ENCODE results near the gene MAP3K5. TPM values are rescaled to one million over a fixed set of nuclear protein-coding genes. Genes with fewer than 3 reads are reported as not detected.

Gene MAP3K5
- total and polyA plus RNA-seq, 9 of the 15 experiments (the other 6 are each of a cell fraction or from before 2014, with no cell fraction given), result 2.2 to 13.0 (median 9.9) TPM

- TF ChIP-seq SIN3A (IDR thresholded peaks at IDR 0.05; ENCODE audit: borderline replicate concordance in 2 of 2, control insufficient read depth in 1 of 2, low read depth in 2 of 2, low read length in 2 of 2), result 0 out of 4 replicates have a peak, but pooled peaks of 1 of the 2 experiments have one; percentile 45
- no peak for TF ChIP-seq NFE2L1 (tag; IDR thresholded peaks at IDR 0.05; ENCODE audit: borderline replicate concordance, low read depth)
- no peak for TF ChIP-seq TEAD1 (CRISPR knock-in tag; IDR thresholded peaks at IDR 0.05)
- TF ChIP-seq ZNF785 (CRISPR knock-in tag; IDR thresholded peaks at IDR 0.05), result no peak
Measured at GRCh38 chr6:136791296-136792094, 782 bp downstream of the MAP3K5 start (continued).

DNA sequence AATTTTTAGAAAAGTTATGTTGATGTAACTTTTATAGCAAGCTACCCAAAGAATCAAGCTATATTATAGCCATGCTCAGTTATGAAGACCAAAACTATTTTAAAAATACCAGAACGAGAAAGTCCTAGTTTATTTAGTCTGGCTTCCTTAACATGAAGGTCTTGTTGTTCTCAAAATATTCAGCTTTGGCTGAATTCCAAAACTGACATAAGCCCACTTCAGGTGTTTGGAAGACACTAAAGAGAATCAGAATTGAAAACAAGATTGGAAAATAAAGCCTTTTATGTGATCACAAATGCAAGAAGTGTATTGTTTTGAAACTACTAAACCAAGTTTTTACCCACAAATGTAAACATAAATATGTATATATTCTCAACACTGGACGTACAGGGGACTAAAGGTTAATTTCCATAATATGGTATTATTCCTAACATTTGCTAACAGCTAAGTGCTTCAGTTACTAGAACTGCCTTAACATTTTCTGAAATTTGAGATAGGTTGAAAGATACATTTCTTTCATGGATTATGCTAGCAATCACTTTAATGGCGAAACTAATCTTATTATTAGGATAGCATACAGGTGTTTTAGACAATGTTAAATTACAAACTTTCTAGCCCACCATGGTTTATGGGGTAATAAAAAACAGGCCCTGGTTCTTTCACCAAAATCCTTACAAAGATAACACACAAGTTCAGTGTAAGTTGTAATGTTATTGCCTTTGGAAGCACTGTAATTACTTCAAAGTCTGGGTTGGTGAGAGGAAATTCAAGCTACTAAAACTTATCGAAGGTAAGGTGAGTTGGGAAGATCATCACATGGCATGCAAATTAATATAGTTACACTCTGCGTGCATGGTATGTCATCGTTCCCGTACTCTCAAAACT, 1.6 kb downstream of the MAP3K5 start:
- Histone ChIP-seq H3K79me2 (ENCODE audit: control insufficient read depth, insufficient read depth, low read length) (peaks cover 64% of the 10 kb centered on the region), H3K36me3 (ENCODE audit: control insufficient read depth, insufficient read depth, low read length) (peaks cover 3% of the 10 kb centered on the region; the same call in 1 of the 3 replicates), H3K4me3 (peak overlapping the region; percentile 63), H3K9me3 (replicated peaks; ENCODE audit: control insufficient read depth, insufficient read depth, low read depth, low read length) (no peaks in the 10 kb centered on the region), H3K27ac (ENCODE audit: extremely low read depth, low read depth, low read length) (peak overlapping the region; percentile 86), H2AFZ (ENCODE audit: low read depth, low read length) (peak overlapping the region; percentile 70), H4K20me1 (replicated peaks; ENCODE audit: control insufficient read depth, insufficient read depth, low read length) (no peaks in the 10 kb centered on the region), H3K4me2 (ENCODE audit: insufficient read depth, low read length) (peak overlapping the region; percentile 89), H3K27me3 (ENCODE audit: control insufficient read depth in 2 of 2, insufficient read depth in 2 of 2, low read length in 2 of 2) (no peaks in the 10 kb centered on the region; a peak in 1 of 5 replicates), H3K9ac (ENCODE audit: insufficient read depth in 1 of 2, low read depth in 2 of 2, low read length in 2 of 2) (peak overlapping the region; percentile 83 to 92; a peak in 3 of 4 replicates), H3K9me1 (ENCODE audit: control insufficient read depth, insufficient read depth, low read length) (no peaks in the 10 kb centered on the region), H3K4me1 (replicated peaks in 1 of 2; ENCODE audit: control insufficient read depth in 2 of 2, insufficient read depth in 2 of 2, low read length in 2 of 2) (peaks cover 17 to 21% of the 10 kb centered on the region in 2 experiments; a peak in 4 of 5 replicates)
- WGBS (ENCODE audit: insufficient coverage, low coverage, missing lambda C conversion rate), result 13% methylated on average over 7 of the region's 7 CpGs
- ChIA-PET POLR2A (interaction anchor here (0.6 to 2.0 kb wide), 6 partner anchors 51 to 453 kb away, joined by 3 to 13 read pairs (median 4); no protein-coding TSS in a partner anchor), CTCF (ENCODE audit: low intra/inter-chr PET ratio) (interaction anchor here (5.5 kb wide), 1 partner anchor 147 kb away, joined by 89 read pairs; no protein-coding TSS in a partner anchor)
- no peak for DNase-seq (ENCODE audit: extremely low read depth in 1 of 4, low spot score in 3 of 4)
- intact Hi-C loops (cut with micrococcal nuclease), result loop anchor here (1.0 to 5.0 kb wide), 2 partner anchors 51 to 493 kb away; no protein-coding TSS in a partner anchor
- no peak; the same call in 2 of the 3 replicates for ATAC-seq
- TSS peak; percentile 40 for BruUV-seq (replicated peaks)
- no peak for FAIRE-seq
- in situ Hi-C loops (cut with MboI), result loop anchor here (5.0 kb wide), 1 partner anchor 148 kb away; no protein-coding TSS in a partner anchor
- no peak for TF ChIP-seq REST (IDR thresholded peaks at IDR 0.05; ENCODE audit: borderline replicate concordance)
- TF ChIP-seq REST (CRISPR knock-in tag; IDR thresholded peaks at IDR 0.05; ENCODE audit: low read depth), result no peak
